Stimulated activated CD4-positive, alpha-beta T cell treated with anti-CD3 and anti-CD28 coated beads, Interleukin-12 subunit alpha, Interleukin-12 subunit beta, amount 100 ng/mL, for 48 hours (primary cell): Measurements from ENCODE around the gene FNDC3B.

Experiments
- DNase-seq, 3 donors: peaks; one replicate each; pipeline ENCODE4 v3.0.0-alpha.2; 2020; ENCODE audit warnings: low read depth in 2 of 3, low spot score in 1 of 3

The FNDC3B gene

DNA sequence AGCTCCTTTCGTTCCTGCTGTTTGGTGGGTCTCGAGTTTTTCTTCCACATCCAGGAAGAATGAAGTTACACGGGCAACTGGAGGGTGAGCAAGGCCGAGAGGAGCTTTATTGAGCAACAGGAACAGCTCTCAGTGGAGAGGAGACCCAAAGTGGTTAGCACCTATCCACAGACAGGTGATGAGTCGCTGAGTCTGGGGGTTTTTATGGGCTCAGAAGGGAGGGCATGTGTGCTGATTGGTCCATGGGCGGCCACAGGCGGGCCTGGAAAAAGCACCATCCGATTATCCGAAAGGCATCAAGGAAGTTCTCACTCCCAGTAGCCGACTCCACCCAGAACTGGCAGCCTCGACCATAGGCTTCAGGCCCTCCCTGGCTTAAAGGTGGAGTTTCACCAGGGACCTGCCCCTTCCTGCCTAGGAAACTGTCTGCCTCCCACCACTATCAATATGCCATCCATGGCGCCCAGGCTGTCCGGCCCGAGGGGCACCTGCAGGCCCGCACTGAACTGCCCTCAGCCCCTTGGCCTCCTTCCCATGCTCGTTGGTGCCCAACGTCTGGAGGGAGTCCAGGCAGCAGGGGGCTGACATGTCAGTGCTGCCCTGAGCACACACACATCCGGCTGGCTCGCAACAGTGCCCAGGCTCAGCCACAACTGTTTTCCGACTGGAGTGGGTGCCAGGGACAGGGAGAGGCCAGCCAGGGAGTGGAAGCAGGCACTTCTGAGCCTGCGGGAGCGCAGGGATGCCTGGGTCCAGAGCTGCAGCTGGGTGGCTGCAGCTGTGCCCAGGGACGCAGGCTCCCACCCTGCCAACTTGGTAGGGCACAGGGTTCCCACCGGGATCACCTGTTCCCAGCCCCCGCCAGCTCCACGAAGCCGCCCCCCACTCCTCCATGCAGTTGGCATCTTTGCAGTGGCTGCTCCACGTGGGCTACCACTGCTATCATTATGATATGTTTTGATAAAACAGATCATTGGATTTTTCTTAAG lies 170.2 kb downstream of the FNDC3B start:
- DNase-seq, result no peak

DNA sequence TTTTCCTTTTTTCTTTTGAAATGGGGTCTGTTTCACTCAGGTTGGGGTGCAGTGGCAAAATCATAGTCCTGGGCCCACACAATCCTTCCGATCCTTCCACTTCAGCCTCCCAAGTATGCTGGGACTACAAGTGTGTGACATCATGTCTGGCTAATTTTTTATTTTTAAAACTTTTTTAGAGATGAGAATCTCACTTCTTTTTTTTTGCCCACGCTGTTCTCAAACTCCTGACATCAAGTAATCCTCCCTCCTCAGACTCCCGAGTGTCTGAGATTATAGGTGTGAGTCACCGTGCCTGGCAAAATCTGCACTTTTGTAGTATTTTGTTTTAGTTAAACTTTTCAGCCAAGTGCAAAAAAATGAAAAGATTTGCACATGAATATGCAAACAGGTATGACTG lies 171.0 kb downstream of the FNDC3B start:
- DNase-seq, result no peak

DNA sequence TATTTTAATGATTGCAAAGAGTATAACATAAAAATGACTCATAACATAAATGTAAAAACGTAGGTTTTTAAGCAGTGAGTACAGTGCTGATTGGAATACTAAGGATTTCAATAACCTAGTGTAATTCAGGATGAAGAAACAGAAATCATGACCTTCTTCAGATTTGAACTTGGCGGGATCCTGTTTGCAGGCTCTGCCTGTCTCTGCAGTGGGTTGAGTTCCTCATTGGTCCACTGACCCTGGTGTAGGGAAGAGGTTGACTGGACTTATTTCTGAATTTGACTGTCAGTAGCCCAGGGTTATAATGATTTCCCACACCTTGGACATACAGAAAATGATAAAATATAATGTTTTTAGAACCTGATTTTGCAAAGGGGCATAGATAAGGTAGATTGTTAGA lies 171.7 kb downstream of the FNDC3B start:
- no peak for DNase-seq

DNA sequence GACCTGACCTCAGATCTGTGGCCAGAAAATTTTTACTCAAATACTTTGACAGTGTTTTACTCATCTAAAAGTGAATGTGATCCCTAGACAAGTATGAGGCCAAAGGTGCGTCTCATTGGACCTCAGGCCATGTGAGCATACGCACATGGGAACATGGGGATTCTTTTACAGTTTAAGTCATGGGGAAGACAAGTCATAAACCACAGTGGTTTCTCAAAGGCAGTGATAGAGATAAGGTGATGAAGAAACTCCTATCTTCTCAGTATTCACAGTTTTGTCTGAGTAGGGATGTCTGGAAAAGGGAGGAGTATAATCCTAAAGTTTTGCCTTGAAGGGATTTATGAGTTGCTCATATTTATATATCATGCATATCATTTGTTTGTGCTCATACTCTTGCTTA lies 173.8 kb downstream of the FNDC3B start:
- peak in 2 of 3 donors; percentile 11 to 17 for DNase-seq

DNA sequence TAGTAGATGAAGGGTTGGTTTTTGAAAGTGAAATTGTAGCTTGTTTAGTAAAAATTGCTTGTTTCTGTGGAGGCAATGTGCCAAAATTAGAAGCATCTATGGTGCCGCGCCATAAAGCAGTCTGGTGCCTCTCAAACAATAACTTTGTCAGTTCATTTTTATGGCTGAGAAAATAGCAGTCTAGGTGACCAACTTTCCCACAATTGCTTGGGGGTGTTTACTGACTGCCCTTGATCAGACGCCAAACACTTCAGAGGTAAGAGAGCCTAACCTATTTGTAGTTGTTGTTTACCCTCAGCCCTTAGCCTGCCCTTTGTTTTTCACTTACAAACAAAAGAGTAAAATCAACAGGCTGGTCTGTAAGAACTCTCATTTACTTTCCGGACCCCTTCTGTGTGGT lies 174.5 kb downstream of the FNDC3B start:
- no peak for DNase-seq

DNA sequence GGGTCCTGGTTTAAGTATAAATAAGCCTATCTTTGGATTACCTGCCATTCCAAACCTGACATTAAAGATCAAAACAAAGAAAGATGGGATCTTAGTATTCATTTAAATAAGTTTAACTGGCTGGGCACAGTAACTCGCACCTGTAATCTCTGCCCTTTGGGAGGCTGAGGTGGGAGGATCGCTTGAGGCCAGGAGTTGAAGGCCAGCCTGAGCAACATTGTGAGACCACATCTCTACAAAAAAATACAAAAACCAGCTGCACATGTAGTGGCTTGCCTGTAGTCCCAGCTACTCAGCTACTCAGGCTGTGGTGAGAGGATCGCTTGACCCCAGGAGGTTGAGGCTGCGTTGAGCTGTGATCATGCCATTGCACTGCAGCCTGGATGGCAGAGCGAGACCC lies 176.9 kb downstream of the FNDC3B start:
- DNase-seq, result no peak

DNA sequence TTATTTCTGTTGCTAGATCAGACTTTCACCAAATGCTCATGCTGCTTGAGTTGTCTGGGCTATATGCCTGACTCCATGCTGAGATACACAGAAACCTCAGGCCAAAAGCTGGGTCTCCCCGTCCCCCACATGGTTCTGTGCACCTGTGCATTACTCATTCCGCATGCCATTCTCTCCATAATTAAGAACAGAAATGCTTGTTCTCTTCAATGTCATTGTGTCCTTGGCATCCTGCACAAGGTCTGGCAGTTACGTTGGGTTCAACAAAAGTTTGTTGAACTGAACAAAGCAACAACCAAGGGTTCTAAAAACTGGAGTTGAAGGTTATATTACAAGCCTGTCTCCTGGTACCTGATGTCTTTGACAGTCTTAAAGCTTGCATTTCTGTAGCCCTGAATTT lies 177.5 kb downstream of the FNDC3B start:
- no peak for DNase-seq

DNA sequence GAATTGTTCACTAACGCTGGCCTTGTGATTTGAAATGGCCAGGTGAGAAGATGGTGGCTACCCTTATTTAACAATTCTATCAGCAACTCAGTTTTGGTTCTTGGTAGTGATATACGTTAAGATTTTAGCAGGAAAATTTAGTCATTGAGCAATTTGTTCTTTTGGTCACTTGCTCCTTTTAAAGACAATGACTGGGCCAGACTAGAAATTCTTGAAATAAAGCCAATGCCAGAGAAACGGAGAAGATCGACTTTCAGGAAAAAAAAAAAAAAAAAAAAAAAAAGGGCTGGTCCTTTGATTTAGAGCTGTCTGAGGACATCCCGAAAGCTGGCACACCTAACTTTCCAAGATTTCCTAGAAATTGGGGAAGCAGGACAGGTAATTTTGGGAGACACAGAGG lies 178.5 kb downstream of the FNDC3B start:
- DNase-seq, result no peak

DNA sequence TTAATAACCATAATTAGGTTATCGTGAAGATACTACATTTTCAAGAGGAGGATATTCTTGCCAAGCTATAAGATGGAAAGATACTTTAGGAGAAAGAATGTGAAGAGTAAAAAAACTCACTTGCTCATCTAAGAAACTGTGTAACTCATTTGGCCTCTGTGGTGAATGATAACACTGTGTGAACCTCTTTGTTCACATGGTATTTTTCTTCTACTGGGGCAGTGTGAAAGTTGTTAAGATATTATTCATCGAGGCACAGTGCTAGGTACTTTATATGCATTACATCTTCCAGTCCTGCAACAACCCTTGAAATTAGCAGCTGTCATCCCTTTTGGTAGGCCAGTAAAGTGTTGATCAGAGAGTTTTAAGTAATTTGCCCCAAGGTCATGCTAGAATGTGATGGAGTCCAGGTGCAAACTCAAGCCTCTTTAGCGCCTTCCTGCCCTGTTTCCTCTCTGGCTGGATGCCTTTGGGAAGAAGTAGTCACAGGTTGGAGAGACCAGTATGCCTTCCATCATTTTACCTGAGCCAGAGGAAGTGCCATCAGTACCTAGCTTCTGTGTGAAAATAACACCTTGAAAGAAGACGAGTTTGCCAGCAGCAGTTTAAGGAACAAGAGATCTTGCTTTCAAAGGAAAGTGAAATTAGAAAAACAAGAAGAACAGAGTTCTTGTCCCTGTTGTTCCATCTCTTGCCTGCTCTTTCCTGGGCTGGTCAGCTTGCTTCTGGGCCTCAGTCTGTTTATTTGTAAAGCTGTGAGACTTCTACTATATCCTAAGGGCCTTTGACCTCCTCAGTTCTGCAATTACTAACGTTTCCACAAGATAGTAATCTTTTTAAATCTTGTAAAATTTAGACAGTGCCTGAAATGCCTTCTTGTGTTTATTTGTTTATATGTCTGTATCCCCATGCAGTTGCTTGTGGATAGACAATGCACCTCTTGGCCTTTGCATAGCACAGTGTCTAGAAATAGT lies 179.3 kb downstream of the FNDC3B start:
- no peak for DNase-seq

DNA sequence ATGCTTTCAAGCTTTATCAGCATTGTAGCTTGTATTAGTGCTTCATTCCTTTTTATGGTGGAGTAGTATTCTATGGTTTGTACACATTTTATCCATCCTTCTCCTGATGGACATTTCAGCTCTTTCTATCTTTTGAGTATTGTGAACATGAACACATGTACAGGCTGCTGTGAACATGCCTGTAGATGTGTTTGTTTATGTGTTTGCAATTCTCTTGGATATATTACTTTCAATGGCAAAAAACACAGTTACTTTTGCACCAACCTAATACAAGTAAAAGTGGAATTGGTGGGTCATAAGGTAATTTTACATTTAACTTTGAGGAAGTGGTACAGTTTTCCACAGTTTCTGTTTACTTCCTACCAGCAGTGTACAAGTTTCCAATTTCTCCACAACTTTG lies 180.4 kb downstream of the FNDC3B start:
- DNase-seq, result no peak

GRCh38 chr3:172221547-172221946 lies 182.2 kb downstream of the FNDC3B start:
- no peak for DNase-seq

GRCh38 chr3:172222478-172223071 lies 183.2 kb downstream of the FNDC3B start:
- DNase-seq, result no peak

- DNase-seq, result no peak
Observed at GRCh38 chr3:172223870-172224269, 184.5 kb downstream of the FNDC3B start.

DNA sequence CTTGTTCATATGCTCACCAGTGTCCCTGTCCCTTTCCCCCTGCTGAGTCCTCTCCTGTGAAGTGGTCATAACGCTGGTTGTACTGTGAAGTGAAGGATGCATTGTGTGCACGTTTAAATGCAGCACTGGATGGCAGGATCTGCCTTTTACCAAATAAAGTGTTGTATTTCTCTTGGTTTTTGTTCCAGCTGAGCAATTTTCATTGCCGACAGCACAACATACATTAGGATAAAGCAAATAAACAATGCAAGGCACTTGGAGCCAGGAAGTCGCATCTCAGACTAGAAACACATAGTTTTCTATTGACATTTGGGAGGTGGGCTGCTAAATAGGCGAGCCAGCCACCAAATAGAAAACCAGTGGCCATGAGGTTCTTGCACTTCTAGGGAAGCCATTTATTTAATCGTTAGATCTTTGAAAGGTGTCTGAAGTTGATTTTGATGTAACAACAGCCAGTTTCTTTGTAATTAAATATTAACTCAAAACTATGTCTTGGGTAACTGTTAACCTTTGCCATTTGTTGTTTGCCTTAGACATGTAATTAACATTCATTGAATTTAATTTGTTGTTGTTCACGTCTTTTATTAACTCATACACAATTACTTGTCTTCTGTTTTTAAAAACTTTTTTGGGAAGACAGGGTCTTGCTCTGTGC lies 185.3 kb downstream of the FNDC3B start:
- DNase-seq, result no peak

DNA sequence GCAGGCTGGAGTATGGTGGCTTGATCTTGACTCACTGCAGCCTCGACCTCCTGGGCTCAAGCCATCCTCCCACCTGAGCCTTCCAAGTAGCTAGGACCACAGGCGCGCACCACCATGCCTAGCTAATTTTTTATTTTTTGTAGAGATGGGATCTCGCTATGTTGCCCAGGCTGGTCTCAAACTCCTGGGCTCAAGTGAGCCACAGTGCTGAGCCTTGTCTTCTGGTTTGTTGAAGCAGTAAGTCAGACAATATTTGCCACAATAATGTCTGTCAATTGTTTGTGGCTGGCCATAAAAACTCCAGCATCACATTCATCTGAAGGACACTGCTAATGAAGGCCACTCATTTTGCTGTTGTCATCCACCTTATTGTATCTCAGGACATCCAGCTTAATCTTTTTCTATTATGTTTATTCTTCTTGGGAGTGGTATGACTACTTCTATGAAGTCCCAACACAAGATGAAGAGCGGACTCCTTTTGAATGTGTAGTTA lies 185.9 kb downstream of the FNDC3B start:
- DNase-seq, result no peak

GRCh38 chr3:172226831-172227230 lies 187.5 kb downstream of the FNDC3B start:
- DNase-seq, result no peak

- no peak for DNase-seq
Observed at GRCh38 chr3:172227340-172228035, 188.1 kb downstream of the FNDC3B start.

GRCh38 chr3:172228036-172228415 lies 188.6 kb downstream of the FNDC3B start:
- DNase-seq, result no peak

- DNase-seq, result no peak
Observed at GRCh38 chr3:172229462-172229861, 190.1 kb downstream of the FNDC3B start.

GRCh38 chr3:172231318-172231901 lies 192.0 kb downstream of the FNDC3B start:
- no peak for DNase-seq
